ENCODE measurements around the gene CYP2S1.

Gene CYP2S1

DNA sequence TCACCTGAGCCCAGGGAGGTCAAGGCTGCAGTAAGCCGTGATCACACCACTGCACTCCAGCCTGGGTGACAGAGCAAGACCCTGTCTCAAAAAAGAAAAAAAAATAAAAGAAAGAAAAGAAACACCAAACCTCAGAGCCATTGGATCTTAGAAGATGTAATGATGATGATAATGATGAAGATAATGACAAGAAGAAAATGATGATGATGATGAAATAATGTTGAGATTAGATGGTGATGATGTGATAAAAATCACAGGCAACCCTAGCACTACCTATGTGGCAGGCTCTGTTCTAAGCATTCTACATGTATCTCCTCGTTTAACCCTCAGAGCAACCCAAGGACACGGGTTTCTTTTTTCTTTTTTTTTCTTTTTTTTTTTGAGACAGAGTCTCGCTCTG lies 51.1 kb downstream of the CYP2S1 start:
- Histone ChIP-seq H3K27me3 (ENCODE audit: insufficient read depth, poor library complexity, severe bottlenecking) (no peaks in the 10 kb centered on the region), H3K27ac (replicated peaks) (no peak overlapping the region), H3K4me3 (replicated peaks; ENCODE audit: insufficient read depth, low read length) (no peak overlapping the region)
- DNase-seq (ENCODE audit: low read depth in 1 of 2, low spot score in 1 of 2): no peak
- no peak for TF ChIP-seq SPI1 (IDR thresholded peaks at IDR 0.05; ENCODE audit: borderline replicate concordance, low read depth)
- no peak for TF ChIP-seq GABPA (IDR thresholded peaks at IDR 0.05; ENCODE audit: low read depth)
- TF ChIP-seq, protein P1, sequence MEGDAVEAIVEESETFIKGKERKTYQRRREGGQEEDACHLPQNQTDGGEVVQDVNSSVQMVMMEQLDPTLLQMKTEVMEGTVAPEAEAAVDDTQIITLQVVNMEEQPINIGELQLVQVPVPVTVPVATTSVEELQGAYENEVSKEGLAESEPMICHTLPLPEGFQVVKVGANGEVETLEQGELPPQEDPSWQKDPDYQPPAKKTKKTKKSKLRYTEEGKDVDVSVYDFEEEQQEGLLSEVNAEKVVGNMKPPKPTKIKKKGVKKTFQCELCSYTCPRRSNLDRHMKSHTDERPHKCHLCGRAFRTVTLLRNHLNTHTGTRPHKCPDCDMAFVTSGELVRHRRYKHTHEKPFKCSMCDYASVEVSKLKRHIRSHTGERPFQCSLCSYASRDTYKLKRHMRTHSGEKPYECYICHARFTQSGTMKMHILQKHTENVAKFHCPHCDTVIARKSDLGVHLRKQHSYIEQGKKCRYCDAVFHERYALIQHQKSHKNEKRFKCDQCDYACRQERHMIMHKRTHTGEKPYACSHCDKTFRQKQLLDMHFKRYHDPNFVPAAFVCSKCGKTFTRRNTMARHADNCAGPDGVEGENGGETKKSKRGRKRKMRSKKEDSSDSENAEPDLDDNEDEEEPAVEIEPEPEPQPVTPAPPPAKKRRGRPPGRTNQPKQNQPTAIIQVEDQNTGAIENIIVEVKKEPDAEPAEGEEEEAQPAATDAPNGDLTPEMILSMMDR (IDR thresholded peaks at IDR 0.05; ENCODE audit: insufficient read depth, low read length): no peak
- no peak for TF ChIP-seq REST (IDR thresholded peaks at IDR 0.05; ENCODE audit: insufficient replicate concordance, low read depth)
- TF ChIP-seq POLR2AphosphoS5 (IDR thresholded peaks at IDR 0.05; ENCODE audit: low read depth): no peak

GRCh38 chr19:41245843-41246242 lies 52.8 kb downstream of the CYP2S1 start:
- no peak for TF ChIP-seq SPI1 (IDR thresholded peaks at IDR 0.05; ENCODE audit: borderline replicate concordance, low read depth)
- TF ChIP-seq REST (IDR thresholded peaks at IDR 0.05; ENCODE audit: insufficient replicate concordance, low read depth): no peak
- TF ChIP-seq GABPA (IDR thresholded peaks at IDR 0.05; ENCODE audit: low read depth): no peak
- TF ChIP-seq, protein P1 (IDR thresholded peaks at IDR 0.05; ENCODE audit: insufficient read depth, low read length): no peak
- no peak for TF ChIP-seq POLR2AphosphoS5 (IDR thresholded peaks at IDR 0.05; ENCODE audit: low read depth)
- Histone ChIP-seq H3K4me3 (replicated peaks; ENCODE audit: insufficient read depth, low read length) (no peak overlapping the region), H3K27me3 (ENCODE audit: insufficient read depth, poor library complexity, severe bottlenecking) (no peaks in the 10 kb centered on the region), H3K27ac (replicated peaks) (no peak overlapping the region)
- DNase-seq (ENCODE audit: low read depth in 1 of 2, low spot score in 1 of 2): no peak

- no peak overlapping the region for H3K4me3 ChIP-seq (replicated peaks; ENCODE audit: insufficient read depth, low read length)
- TF ChIP-seq SPI1 (IDR thresholded peaks at IDR 0.05; ENCODE audit: borderline replicate concordance, low read depth) (no peak), REST (IDR thresholded peaks at IDR 0.05; ENCODE audit: insufficient replicate concordance, low read depth) (no peak), GABPA (IDR thresholded peaks at IDR 0.05; ENCODE audit: low read depth) (no peak), POLR2AphosphoS5 (IDR thresholded peaks at IDR 0.05; ENCODE audit: low read depth) (no peak)
- TF ChIP-seq, protein P1 (IDR thresholded peaks at IDR 0.05; ENCODE audit: insufficient read depth, low read length): no peak
- no peak for DNase-seq (ENCODE audit: low read depth in 1 of 2, low spot score in 1 of 2)
- no peaks in the 10 kb centered on the region for H3K27me3 ChIP-seq (ENCODE audit: insufficient read depth, poor library complexity, severe bottlenecking)
- no peak overlapping the region for H3K27ac ChIP-seq (replicated peaks)
Observed at GRCh38 chr19:41248895-41249294, 55.9 kb downstream of the CYP2S1 start.
